ENCODE measurements around the gene CIRBP.
"Not testable (repeated sequence)": the region's sequence is repeated elsewhere in the genome, so short reads cannot be mapped to it uniquely, and the experiment has no call there.

Gene CIRBP

GRCh38 chr19:1295169-1296012 lies 26.3 kb downstream of the CIRBP start:
- DNase-seq, result no peak

- DNase-seq, result no peak
These were observed 26.9 kb downstream of the CIRBP start for GRCh38 chr19:1296078-1296477.

- no peak for DNase-seq
These were observed 27.6 kb downstream of the CIRBP start for GRCh38 chr19:1296575-1297271.

GRCh38 chr19:1298235-1298634 lies 29.1 kb downstream of the CIRBP start:
- no peak for DNase-seq

GRCh38 chr19:1299801-1300200 lies 30.7 kb downstream of the CIRBP start:
- DNase-seq, result no peak

- no peak for DNase-seq
These were observed 31.8 kb downstream of the CIRBP start for GRCh38 chr19:1300744-1301490.

- DNase-seq, result no peak
These were observed 33.6 kb downstream of the CIRBP start for GRCh38 chr19:1302533-1303239.

GRCh38 chr19:1304197-1304924 lies 35.2 kb downstream of the CIRBP start:
- no peak for DNase-seq

GRCh38 chr19:1305354-1305753 lies 36.2 kb downstream of the CIRBP start:
- DNase-seq, result not testable (repeated sequence)

- no peak for DNase-seq
These were observed 38.2 kb downstream of the CIRBP start for GRCh38 chr19:1307320-1307719.

- no peak for DNase-seq
These were observed 38.7 kb downstream of the CIRBP start for GRCh38 chr19:1307755-1308303.

GRCh38 chr19:1308718-1309117 lies 39.6 kb downstream of the CIRBP start:
- no peak for DNase-seq

GRCh38 chr19:1309977-1310852 lies 41.1 kb downstream of the CIRBP start:
- no peak for DNase-seq

- no peak for DNase-seq
These were observed 41.7 kb downstream of the CIRBP start for GRCh38 chr19:1310853-1311180.

- no peak for DNase-seq
These were observed 42.5 kb downstream of the CIRBP start for GRCh38 chr19:1311543-1312091.

- no peak for DNase-seq
These were observed 43.9 kb downstream of the CIRBP start for GRCh38 chr19:1312767-1313694.

GRCh38 chr19:1313695-1314613 lies 44.8 kb downstream of the CIRBP start:
- no peak for DNase-seq

- no peak for DNase-seq
These were observed 46.5 kb downstream of the CIRBP start for GRCh38 chr19:1315470-1316166.
